OCI-M1 (cell line): ENCODE measurements around the gene GPRC5D.

Experiments used
- DNase-seq: peaks from one replicate; lab custom pipeline; 2025; lab: John Stamatoyannopoulos, UW

Gene GPRC5D

DNA sequence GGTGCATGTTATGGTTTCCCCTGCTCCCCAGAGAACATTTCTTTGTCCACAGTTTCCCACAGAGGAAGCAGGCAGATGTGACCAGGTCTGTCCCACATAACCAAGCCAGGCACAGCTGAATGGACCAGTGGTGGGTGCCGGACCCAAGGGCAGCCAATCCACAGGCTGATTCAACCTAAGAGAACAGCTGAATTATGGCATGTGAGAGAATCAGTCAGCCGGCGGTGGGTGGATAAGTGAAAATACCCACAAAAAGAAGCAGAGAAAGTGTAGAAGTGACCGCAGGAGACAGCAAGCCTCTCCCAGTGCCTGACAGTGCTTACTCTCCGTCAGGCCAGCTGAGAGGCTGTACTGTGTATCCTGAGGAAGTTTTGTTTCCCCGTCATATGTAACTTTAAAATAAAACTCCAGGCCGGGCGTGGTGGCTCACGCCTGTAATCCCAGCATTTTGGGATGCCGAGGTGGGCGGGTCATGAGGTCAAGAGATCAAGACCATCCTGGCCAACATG is 14.9 kb downstream of the GPRC5D start:
- no peak for DNase-seq

DNA sequence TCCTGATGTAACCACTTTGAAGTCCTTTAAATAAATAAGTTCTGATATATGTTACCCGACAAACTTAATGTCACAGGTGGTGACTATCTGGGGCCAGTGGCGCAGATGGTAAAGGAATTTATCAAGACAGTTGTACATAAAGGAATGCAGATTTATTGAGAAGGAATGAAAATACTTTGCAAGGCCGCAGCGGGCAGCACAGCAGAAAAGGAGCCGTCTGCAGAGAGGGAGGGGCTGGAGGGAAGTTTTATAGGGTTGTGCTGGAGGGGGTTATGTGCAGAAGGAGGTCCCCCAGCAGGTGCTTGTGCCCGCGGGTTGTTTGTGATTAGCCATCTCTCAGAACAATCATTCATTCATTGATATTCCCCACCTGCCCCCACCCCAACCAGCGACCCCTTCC is 17.4 kb downstream of the GPRC5D start:
- no peak for DNase-seq

DNA sequence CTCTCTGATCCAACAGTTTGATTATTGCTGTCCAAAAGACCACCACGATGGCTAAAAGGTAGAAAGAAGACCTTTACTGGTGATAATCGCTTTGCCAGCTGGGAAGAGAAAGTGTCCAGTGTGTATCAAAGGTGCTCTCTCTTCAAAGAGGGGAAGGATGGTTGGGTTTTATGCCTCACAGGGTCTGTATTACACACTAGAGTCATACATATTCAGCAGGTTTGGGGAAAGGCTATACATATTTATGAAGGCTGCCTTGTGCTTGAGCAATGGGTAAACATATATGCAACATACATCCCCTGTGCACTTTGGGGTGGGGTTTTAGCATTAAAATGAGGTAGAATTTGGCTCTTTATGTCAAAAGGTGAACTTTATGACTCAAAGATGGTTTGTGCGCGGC is 18.2 kb downstream of the GPRC5D start:
- no peak for DNase-seq

DNA sequence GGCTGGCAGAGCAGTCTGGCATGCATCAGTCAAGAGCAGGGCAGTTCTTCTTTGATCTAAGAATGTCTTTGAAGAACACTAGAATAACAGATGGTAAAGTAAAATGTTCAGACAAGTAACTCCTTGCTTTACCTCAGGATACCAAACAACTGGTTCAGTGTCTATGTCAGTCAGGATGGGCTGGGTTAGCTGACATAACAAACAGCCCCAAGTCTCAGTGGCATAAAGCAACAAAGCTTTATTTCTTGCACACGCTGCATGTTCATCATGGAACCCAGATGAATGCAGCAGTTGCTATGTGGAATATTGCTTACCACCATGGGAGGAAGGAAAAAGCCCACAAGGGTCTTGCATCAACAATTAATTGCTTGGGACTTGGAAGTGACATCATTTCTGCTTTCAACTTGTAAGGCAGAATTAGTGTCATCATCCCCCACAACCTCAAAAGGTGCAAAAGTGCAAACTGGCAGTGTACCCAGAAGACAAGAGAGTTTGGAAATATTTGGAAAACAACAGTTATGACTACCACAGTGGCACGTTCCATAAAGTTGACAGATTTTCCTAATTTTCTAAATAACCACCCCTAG is 21.2 kb downstream of the GPRC5D start:
- DNase-seq: no peak

DNA sequence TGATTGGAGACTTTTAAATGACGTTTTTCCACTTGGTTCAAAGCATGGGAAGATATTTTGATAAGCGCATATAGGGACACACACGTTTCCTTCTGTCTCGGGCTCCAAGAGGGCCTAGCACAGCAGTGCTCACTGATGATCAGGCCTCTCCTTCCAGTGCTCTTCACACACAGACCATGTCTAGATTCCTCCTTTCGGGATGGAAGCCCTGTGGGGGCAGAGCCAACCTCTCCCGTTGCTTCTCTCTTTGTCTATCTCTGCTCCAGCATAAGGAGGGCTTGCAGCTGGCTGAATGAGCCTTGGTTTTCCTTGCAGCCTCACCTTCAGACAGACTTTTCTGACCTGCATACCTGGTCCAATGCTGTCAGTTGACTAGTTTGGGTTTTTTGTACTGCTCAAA is 22.3 kb downstream of the GPRC5D start:
- no peak for DNase-seq

DNA sequence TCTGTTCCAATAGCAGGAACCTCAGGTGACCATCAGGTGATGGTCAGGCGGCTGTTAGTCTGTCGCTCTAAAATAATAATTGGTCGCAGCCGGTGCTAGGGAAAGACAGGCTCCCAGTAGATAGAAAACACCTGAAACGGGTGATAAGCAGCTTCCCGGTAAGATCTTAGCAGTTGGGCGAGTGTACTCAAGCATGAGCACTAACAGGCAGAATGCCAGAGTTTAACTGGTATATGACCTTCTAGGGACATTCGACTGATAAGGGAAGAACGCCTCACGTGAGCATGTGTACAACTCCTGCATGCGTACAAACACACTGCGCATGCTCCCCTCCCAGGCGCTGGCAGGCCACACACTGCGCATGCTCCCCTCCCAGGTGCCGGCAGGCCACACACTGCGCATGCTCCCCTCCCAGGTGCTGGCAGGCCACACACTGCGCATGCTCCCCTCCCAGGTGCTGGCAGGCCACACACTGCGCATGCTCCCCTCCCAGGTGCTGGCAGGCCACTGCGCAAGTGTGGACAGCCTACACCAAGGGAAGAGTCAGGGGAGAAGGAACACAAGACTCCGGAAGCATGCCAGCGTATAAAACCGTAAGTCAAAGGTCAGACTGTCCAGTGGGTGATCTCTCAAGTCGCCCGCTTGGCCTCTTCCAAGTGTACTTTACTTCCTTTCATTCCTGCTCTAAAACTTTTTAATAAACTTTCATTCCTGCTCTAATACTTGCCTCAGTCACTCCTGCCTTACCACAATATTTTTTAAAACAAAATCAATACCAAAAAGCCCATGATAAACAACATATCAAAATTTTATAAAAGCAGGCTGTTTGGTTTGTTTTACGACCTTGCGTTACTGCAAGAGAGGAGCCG is 24.5 kb downstream of the GPRC5D start:
- DNase-seq: no peak

DNA sequence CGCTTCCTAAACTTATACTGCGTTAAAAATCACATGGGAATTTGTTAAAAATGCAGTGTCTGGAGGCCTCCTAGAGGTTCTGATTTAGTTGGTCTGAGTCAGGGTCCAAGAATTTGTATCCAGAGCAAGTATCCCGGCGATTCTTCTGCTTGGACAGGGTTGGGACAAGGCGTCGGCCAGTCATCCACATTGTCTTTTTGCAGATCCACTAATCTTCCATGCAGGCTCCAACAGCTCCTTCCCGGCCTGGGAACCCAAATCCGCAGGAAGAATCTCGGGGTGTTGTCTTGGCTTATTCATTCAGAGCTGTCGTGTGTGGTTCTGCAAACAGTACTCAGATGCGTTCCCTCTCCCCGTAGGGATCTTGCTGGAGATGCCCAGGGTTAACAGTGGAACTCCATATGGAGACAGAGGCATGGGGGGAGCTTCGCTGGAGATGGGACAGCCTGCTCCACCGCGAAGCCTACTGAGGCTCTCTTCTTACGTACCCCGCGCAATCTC is 25.3 kb downstream of the GPRC5D start:
- DNase-seq: no peak

DNA sequence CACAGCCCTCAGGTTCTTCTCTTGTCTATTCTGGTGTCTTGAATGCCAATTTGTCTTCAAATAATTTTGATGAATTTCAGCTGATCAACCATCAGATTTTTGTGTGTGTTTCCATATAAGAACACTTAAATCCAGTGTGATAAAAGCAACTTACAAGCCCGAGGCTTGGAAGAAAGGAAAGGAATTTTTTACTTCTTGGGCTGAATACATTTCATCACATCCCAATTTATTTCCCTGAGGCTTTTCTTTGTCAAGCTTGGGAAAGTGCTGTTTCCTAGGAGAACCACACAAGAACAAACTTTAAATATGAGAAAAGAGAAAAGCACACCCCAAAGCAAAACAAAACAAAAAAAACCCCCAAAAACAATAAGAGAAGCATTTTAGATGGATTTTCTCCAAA is 26.6 kb downstream of the GPRC5D start:
- DNase-seq: no peak

DNA sequence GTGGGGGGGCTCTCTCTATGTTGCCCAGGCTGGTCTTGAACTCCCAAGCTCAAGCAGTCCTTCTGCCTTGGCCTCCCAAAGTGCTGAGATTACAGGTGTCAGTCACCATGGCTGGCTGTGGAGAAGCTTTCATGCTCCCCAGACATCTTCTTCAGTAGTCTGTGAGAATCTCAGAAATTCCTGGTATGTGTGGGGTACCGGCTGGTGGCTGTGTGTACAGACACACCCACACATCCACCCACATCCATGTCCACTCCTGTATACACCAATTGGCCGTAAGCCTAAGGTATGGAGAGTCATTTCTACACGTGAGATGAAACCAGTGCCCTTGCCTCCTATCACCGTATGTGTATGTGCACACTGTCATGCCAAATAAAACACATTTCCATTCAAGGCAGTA is 27.8 kb downstream of the GPRC5D start:
- DNase-seq: no peak

DNA sequence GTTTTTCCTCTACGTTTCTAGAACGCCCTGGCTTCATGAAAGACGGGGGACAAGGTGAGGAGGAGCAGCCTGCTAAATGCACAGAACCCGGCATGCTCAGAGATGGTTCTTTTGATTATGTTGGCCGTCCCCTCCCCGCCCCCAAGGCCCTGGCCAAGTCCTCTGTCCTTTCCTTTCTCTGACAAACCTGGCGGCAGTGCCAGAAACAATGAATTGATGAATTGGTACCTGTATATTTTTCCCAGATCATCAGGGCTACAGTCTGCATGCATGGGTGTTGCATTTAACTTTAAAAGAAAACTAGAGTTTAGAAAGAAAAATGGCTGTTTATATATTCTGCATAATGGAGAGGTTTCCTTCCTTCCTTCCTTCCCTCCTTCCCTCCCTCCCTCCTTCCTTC is 29.0 kb downstream of the GPRC5D start:
- no peak for DNase-seq

DNA sequence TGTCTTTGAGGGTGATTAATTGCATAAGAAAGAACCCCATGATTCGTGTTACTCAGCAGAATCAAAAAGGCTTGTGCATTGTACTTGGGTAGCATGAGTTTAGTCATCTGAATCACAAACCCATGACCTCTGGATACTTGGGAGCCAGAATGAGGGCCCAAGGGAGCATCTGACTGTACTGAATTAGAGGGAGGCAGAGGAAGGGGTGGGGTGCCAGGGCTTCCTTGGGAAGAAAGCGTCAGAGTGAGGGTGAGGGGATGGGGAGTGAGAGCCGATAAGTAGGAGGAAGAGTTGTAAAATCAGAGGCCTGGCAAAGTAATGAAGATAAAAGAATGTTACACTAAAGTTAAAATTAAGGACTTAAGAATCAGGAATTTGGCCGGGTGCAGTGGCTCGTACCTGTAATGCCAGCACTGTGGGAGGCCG is 29.8 kb downstream of the GPRC5D start:
- no peak for DNase-seq

DNA sequence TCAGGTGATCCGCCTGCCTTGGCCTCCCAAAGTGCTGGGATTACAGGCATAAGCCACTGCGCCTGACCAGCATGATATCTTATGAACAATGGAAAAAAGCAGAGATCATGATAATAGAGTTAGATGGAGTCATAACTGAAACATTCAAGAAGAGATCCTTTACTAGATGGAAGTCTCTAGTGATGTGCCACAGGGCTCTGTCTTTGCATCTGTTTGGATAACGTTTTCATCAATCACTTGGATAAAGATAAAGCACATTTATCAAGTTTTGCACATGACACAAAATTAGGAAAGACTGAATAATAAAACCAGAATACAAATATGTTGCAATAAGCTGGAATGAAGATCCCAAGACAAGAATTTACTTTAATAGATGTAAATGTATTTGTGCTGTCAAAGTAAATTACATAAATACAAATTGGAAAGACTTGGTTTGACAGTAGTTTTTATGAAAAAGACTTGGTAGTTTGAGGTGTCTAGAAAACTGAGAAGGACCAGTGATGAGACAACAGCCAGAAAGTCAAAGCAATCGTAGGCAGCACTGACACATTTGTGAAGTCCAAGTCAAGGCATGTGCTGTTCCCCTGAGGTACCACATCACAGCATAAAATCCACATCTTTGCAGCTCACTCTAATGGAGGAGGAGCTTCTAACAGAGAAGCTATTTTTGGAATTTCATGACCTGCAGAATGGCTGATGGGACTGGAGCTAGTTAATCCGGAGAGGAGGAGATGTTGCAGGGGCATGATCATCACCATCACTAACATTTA is 32.1 kb downstream of the GPRC5D start:
- no peak for DNase-seq

DNA sequence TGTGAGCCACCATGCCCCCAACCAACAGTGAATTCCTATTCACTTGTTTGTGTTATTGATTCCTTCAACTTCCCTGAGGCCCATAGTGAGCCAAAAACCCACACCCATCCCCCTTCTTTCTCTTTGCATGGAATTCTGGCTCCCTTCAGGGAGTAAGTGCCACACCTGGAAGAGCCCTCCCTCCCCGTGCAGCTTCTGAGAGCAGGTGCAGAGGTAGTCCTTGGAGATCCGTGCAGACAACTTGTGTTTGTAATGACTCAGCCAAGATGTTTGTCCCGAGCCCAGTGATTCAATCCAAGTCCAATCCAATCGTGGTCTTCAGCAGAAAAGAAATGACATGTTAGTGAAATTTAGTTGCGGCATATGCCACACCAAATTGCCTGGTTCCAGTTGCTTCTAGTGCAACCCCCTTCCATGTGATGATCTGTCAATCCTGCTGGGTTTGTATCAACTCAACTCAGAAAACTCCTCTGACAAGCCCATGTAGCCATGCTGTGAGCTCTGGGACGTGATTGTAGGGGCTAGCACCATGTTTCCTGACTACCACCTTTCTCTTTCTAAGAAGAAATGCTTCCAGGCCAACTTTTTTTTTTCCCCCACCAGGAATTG is 33.1 kb downstream of the GPRC5D start:
- DNase-seq: no peak

DNA sequence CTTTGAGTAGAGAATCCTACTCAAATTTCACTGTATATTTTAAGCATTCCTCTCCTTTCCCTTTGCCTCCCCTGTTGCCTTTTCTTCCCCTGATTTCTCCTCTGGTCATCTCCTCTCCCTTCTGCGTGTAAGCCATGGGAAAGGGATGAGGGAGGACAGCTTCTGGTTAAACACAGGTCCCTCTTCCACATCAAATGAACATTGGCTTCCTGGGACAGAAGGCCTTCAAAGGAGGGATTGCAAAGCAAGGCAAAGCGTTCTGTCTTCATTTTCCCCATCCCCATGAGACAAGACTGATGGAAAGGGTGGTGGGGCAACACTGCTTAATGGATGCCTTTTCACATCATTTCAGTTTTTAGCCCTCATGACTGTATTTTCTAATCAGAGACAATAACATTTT is 34.5 kb downstream of the GPRC5D start:
- no peak for DNase-seq

DNA sequence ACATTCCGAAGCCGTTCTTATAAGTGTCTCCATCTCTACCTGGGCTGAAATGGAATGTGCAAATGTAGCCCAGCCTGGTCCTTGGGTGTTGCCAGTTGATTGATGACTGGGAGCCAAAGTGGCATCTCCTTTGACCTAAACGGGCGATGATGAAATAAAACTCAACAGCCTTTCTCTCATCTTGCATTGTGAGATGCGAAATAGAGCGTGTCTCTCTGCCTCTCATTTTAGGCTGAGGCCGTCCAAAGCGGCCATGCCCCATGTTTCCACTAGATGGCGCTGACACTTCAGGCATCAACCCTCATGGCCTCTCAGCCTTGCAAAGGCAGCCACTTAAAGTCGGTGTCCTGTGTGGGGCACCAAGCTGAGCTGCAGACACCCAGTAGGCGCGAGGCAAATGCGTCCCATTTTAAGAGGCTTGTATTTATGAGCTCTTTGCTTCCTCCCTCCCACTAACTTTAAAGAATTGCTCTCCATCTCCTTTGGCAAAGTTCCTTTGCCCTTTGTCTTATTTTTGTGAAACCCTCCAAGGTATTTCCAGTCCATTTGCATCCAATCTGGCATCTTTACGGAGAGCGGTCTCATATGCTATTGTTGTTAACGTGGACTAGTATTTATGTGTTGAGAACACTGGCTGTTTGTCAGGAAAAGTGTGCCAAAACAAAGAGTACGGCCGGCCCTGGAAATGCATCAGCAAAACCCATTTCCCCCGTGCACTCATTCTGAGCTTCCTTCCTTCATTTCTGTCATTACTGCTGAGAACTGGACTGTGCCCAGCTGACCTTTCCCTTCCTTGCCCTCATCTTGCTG is 35.6 kb downstream of the GPRC5D start:
- peak; percentile 89 for DNase-seq

DNA sequence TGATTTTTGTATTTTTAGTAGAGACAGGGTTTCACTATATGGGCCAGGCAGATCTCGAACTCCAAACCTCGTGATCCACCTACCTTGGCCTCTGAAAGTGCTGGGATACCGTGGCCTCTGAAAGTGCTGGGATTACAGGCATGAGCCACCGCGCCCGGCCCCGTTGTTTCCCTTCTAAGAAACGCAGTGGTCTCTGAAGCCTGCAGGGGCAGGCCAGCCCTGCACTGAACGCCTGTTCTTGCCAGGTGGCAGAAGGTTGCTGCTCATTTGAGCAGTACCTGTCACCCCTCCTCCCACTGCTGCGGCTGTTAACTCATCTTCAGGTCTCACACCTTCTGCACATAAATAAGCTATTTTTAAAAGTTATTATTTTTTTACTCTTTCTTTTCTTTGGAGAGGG is 36.3 kb downstream of the GPRC5D start:
- DNase-seq: no peak

DNA sequence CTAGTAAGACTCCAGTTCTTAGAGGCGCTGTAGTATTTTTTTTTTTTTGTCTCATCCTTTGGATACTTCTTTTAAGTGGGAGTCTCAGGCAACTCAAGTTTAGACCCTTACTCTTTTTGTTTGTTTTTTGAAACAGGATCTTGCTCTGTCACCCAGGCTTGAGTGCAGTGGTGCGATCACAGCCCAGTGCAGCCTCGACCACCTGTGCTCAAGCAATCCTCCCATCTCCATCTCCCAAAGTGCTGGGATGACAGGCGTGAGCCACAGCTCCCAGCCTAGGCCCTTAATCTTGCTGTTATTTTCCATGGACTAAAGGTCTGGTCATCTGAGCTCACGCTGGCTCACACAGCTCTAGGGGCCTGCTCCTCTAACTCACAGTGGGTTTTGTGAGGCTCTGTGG is 39.3 kb downstream of the GPRC5D start:
- no peak for DNase-seq

DNA sequence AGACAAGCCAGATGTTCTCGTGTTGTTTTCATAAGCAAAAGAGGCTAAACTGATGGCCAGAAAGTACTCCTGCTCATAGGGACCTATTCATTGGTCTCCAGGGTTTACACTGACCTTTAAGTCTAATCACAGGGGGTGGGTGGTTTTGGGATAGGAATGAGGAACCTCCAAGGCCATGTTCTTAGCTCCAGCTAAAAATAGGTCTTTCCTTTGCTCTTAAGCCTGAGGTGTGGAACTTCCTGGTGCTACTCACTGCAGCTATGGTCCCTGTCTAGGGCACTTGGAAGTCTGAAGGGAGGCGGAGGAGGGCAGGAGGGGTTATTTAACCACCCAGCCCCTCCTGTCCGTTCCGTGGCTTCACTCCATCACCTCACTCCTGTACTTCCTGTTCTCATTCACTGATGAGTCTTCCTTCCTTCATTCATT is 42.0 kb downstream of the GPRC5D start:
- peak; percentile 57 for DNase-seq

DNA sequence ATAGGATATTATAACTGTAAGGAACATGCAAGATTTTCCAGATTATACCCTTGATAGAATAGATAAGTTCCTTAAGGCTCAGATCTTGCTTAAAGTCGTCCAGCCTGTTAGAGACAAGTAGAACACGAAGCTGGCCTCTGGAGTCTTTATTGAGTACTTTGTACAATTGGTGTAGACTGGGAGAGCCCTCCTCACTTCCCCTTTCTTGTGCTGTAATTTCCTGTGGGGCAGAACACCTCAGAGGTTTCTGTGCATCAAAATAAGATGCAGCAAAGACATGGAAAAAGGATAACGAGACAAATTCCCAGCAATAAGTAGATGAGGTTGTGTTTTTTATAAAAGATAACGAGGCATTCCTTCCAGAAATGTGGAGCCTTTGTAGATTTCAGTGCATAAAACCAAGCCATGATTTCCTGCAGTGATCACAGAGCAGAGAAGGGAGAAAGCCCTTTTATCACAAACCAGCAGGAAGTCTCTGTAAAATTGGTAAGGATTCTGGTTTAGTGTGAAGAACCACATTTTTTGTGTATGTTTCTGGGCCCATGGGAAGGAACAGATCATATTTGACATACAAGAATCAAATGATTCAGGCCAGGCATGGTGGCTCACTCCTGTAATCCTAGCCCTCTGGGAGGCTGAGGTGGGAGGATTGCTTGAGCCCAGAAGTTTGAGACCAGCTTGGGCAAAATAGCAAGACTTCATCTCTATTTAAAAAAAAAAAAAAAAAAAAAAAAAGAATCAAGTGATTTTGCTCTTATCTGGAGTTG is 42.6 kb downstream of the GPRC5D start:
- peak; percentile 48 for DNase-seq

DNA sequence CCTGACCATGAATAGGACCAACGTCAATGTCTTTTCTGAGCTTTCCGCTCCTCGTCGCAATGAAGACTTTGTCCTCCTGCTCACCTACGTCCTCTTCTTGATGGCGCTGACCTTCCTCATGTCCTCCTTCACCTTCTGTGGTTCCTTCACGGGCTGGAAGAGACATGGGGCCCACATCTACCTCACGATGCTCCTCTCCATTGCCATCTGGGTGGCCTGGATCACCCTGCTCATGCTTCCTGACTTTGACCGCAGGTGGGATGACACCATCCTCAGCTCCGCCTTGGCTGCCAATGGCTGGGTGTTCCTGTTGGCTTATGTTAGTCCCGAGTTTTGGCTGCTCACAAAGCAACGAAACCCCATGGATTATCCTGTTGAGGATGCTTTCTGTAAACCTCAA is 43.3 kb downstream of the GPRC5D start:
- no peak for DNase-seq

DNA sequence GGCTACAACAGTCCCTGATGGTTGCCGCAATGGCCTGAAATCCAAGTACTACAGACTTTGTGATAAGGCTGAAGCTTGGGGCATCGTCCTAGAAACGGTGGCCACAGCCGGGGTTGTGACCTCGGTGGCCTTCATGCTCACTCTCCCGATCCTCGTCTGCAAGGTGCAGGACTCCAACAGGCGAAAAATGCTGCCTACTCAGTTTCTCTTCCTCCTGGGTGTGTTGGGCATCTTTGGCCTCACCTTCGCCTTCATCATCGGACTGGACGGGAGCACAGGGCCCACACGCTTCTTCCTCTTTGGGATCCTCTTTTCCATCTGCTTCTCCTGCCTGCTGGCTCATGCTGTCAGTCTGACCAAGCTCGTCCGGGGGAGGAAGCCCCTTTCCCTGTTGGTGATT is 43.7 kb downstream of the GPRC5D start:
- DNase-seq: no peak
